Suprapubic skin (tissue), 4 donors: ENCODE results near the gene HDGF.

Experiments
- CTCF ChIP-seq, 2 donors: fragments of 200-600 bp in 1 of 2; fragments of 450-650 bp in 1 of 2; sonication (generic) in 1 of 2; IDR thresholded peaks; one replicate each; pipeline ENCODE4 v1.5.1; 2016 to 2019; ENCODE audit warnings: antibody characterized with exemption in 2 of 2, mild to moderate bottlenecking in 1 of 2, moderate library complexity in 1 of 2
- EP300 ChIP-seq: sonication (generic); formaldehyde crosslinking; IDR thresholded peaks from one replicate; pipeline ENCODE4 v1.6.1; 2017; ENCODE audit warnings: antibody characterized with exemption
- POLR2A ChIP-seq, 2 donors: fragments of 450-650 bp; IDR thresholded peaks; one replicate each; pipeline ENCODE4 v1.6.1; 2017; ENCODE audit warnings: antibody characterized with exemption in 2 of 2, mild to moderate bottlenecking in 2 of 2, moderate library complexity in 2 of 2
- POLR2AphosphoS5 ChIP-seq, 3 donors: sonication (generic); formaldehyde crosslinking; IDR thresholded peaks; one replicate each; pipeline ENCODE4 v1.6.1; 2017; ENCODE audit warnings: antibody characterized with exemption in 3 of 3

DNA sequence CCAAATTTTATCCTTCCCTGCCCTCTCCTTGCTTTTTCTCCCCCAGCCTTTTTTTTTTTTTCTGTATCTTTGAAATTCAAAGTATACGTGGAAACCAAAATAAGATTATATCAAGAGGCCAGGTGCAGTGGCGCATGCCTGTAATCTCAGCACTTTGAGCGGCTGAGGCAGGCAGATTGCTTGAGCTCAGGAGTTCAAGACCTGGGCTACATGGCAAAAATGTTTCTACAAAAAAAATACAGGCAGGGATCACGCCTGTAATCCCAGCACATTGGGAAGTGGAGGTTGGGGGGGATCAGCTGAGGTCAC is 9.3 kb upstream of the HDGF start:
- TF ChIP-seq CTCF (IDR thresholded peaks at IDR 0.05): no peak
- TF ChIP-seq POLR2A (IDR thresholded peaks at IDR 0.05): no peak
- TF ChIP-seq EP300: no peak
- no peak for TF ChIP-seq POLR2AphosphoS5 (IDR thresholded peaks at IDR 0.05)
